T-helper 2 cell (primary cell): ENCODE data around the gene EFHD2.
"Not testable (repeated sequence)": the region's sequence is repeated elsewhere in the genome, so short reads cannot be mapped to it uniquely, and the experiment has no call there.

Experiments used
- DNase-seq, 5 experiments: peaks; one replicate each; pipeline versions ENCODE4 v3.0.0 to v3.0.0-alpha.2; 2012 to 2022

The EFHD2 gene

DNA sequence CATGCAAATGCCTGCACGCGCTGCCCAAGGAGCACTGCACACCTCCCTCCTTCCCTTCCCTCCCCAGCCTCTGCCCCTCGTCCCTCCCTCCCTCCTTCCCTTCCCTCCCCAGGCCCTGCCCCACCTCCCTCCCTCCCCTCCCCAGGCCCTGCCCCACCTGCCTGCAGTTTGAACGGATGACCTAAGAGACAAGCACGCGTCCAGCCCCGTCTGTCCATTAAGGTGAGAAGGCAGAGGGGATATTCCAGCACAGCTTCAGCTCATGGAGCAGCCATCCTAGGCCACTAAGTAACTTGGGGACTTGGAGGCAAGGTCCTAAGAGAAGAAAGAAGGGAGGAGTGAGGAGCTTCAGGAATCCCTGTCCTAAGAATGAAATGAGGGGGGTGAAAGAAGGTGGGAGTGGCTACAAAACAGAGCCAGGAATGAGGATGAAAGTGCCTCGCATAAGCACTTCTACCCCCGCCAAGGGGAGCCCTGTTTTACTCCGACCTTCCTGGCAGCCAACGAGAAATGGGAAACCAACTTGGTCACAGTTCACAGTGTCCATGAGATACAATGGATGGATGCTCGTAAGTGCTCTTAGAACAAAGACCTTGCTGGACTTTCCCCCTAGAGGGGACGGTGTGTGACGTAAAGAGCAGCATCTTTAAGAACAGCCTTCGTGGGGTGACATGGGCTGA lies 21.3 kb upstream of the EFHD2 start:
- DNase-seq: no peak

GRCh38 chr1:15389828-15390227 lies 19.9 kb upstream of the EFHD2 start:
- DNase-seq: not testable (repeated sequence)

GRCh38 chr1:15390667-15391066 lies 19.0 kb upstream of the EFHD2 start:
- DNase-seq: no peak

DNA sequence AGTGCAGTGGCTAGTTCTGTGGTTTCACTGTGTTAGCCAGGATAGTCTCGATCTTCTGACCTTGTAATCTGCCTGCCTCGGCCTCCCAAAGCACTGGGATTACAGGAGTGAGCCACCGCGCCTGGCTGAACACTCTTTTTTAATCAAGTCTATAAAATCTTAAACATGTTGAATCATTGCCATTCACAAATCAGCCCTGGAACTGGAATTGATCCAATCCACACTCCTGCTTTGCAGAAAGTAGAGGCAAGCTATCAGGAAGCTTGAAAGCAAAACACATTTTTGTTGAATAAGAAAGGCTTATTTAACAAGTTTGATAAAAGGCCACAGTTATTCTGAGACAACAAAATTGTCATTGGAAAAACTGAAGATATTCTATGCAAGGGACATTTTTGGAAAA lies 18.3 kb upstream of the EFHD2 start:
- DNase-seq: no peak

- no peak for DNase-seq
Measured at GRCh38 chr1:15393475-15394257, 16.0 kb upstream of the EFHD2 start.

DNA sequence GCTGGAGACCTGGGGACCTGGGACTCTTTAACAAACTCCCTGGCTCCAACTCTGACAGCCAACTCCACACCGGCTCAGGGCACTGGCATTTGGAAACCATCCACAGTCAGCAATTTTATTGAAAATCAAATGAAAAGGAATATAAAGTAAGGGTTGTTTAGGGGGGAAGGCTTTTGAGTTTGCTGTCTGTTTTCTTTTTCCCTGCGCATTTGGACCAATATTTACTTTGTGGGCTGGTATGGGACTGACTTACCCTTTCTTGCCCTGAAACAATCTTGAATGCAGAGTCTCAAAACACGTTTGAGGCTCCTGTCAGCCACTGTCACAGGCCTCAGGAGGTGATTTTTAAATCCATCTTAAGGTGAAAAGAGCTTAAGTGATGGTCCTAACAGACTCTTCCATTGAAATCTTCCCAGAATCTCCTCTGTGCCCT lies 15.4 kb upstream of the EFHD2 start:
- DNase-seq: no peak

- no peak for DNase-seq
Measured at GRCh38 chr1:15397236-15397635, 12.5 kb upstream of the EFHD2 start.

DNA sequence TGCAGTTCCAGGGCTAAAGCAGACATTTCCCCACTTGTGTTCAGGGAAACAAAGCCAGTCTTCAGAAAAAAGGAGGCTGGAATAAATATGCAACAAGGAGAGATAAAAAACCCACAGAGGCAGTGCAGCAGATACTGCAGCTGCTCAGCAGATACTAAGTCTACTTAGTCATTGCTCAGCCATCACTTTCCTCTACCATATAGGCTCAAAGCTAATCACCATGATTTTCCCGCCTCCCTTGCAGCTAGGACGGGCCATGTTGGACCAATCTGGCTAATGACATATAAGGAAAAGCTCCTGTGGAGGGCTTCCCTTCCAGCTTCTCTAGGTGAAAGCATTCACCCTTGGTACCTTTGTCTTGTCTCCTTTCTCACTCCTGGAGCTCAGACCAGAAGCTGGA lies 10.0 kb upstream of the EFHD2 start:
- DNase-seq: no peak

- DNase-seq: no peak
Measured at GRCh38 chr1:15400627-15401026, 9.1 kb upstream of the EFHD2 start.

DNA sequence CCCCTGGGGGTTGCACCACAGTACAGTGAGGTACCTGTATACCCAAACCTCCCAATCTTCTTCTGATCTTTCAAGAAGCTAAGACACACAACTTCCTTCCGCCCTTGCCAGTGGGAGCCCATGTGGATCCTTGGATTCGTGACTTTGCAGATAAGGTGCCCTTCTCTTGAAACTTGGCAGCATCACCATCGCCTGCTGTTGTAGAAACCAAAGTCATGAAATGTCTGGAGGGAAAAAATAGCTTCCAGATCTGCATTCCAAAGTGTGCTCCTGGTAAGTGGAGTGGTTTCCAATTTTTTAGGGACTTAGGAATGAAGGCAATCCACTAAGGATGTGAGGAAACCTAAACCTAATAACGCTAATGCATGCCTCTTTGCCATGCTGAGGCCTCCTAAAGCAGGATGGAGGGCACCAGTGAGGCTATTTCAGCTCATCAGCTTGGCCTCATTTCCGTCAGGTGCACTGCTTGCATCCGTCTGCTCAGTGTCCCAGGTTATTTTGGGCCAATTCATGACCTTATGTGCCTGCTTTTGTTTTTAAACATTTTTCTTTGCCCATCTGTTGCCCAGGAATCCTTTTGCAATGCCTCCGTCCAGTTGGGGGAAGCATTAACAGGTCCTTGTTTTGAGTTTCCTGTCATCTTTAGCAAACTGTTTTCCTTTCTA lies 8.2 kb upstream of the EFHD2 start:
- DNase-seq: no peak

DNA sequence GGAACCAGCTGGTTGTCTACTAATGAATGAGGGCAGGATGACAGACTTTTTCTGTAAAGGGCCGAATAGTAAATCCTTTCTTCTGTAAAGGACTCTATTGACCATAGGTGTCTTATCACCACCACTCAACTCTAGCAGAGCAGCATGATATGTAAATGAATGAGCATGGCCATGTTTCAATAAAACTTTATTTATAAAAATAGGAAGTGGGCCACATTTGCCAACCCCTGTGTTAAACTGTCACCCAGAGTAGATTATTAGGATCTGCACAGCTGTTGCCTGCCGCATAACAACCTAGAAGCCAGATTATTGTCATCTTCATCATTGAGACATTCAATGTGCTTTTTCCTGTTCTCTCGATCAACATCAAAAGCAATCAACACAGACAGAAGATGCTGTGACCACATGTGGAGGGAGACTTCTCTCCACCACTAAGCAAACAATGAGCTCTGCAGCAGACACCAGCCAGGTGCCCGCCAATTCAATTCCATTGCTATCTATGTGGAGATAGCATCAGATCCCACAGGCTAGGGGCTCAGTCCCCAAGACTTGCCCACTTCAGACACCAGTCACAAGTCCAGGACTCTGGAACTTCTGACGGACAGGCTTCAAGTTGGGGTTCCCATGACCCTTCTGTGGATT lies 6.8 kb upstream of the EFHD2 start:
- no peak for DNase-seq

- DNase-seq: no peak
Measured at GRCh38 chr1:15403962-15404580, 5.6 kb upstream of the EFHD2 start.

DNA sequence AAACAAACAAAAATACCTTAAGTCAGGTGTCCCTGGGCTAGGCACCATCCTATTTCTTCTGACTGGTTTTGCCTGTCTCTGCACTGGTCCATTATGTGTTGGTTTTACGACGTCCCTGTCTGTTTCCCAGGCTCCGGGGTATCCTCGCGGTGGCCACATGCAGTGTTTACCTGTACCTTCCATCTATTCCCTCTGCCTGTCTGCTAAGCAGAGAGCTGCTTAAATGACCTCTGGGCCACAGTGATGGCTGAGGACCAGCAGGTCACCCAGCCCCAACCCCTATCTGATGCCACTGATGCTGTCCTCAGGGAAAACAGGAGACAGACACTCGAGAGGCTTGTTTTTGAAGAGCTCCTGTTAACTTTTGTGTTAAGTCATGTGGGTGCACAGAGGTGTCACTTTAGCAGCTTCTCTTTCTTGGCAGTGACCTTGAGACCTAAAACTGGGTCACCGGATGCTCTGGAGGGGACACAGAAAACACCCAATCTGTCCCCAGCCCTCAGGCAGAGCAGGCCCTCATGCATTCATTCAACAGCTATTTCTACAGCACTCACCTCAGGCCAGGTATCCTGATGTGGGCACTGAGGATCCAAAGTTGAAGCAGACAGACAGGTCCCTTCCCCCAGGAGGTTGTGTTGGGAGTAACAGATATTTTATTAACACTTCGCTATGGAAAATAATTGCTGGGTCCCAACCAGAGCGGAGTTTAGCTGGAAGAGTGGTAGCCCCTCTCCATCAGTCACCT lies 4.4 kb upstream of the EFHD2 start:
- DNase-seq: peak in 1 of 5 experiments; percentile 48

- DNase-seq: no peak
Measured at GRCh38 chr1:15406614-15407559, 2.8 kb upstream of the EFHD2 start.

DNA sequence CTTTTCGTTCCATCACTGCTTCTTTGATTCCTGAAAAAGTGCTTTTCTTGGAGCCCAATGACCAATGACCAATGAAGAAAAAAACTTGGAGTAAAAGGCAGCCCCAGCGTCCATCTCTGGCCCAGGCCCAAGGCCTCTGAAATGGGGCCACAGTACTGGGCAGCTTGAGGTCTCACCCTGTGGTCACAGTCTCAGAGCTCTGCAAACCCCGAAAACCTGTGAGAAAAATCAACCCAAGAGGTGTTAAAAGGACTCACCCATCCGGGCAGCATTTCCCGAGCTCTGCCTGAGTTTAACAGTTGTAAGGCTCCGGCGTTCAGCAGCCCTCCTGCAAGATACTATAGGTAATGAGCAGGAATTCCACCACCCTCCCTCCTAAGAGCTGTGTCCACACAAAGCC lies 2.1 kb upstream of the EFHD2 start:
- no peak for DNase-seq

GRCh38 chr1:15408890-15409387 lies 749 bp upstream of the EFHD2 start:
- no peak for DNase-seq

- DNase-seq: peak in 2 of 5 experiments; percentile 23 to 41
Measured at GRCh38 chr1:15410223-15410883, 665 bp downstream of the EFHD2 start.

DNA sequence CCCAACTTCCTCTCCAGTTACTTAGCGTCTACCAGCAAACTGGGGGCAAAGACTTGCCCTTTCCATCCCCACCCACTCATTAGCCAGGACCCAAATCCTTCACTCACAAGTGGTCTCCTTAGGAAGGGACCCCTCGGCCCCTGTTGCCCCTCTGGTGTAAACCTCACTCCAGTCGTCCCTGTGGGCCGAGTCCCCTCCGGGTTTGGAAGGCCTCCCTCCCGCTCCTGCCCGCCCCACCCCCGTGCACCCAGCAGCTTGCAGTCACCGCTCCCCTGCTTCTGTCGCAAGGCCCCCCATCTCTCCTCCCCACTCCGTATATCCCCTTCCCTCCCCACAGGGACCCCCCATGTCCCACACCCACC lies 1.2 kb downstream of the EFHD2 start:
- DNase-seq: no peak

GRCh38 chr1:15411593-15412137 lies 2.0 kb downstream of the EFHD2 start:
- DNase-seq: peak in 2 of 5 experiments; percentile 71 to 78
